Fibroblast of lung (primary cell): ENCODE results near the gene FAM76B.

ENCODE experiments used
- EZH2 ChIP-seq: IDR thresholded peaks from 2 replicates; pipeline ENCODE4 v1.5.1; 2012; ENCODE audit warnings: low read length, control low read depth, mild to moderate bottlenecking; ENCODE audit errors: missing control alignments
- TF ChIP-seq, protein P1 (sequence below), 2 donors: IDR thresholded peaks in 1 of 2; conservative IDR thresholded peaks in 1 of 2; 1 replicate in 1 of 2; 2 replicates in 1 of 2; pipeline ENCODE4 v1.5.1; 2011 to 2012; ENCODE audit warnings: low read length in 2 of 2, control low read depth in 1 of 2, inconsistent platforms in 1 of 2, low read depth in 1 of 2, mild to moderate bottlenecking in 1 of 2

DNA sequence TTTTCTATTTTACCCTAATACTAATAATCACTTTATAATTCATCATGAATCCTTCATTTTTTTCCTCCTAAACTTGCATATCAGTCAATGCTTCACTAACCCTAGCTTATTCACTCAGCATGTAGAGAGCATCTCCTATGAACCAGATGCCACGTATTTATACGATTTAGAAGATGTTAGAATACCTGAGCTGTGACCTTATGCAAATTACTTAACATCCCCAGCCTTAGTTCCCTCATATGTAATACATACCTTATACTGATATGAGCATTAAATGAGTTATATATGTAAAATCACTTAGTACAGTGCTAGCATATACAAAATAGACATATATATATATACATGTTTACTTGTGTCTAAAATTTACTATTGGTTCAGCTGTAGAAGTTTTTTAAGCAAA lies 9.0 kb downstream of the FAM76B start:
- TF ChIP-seq, protein P1, sequence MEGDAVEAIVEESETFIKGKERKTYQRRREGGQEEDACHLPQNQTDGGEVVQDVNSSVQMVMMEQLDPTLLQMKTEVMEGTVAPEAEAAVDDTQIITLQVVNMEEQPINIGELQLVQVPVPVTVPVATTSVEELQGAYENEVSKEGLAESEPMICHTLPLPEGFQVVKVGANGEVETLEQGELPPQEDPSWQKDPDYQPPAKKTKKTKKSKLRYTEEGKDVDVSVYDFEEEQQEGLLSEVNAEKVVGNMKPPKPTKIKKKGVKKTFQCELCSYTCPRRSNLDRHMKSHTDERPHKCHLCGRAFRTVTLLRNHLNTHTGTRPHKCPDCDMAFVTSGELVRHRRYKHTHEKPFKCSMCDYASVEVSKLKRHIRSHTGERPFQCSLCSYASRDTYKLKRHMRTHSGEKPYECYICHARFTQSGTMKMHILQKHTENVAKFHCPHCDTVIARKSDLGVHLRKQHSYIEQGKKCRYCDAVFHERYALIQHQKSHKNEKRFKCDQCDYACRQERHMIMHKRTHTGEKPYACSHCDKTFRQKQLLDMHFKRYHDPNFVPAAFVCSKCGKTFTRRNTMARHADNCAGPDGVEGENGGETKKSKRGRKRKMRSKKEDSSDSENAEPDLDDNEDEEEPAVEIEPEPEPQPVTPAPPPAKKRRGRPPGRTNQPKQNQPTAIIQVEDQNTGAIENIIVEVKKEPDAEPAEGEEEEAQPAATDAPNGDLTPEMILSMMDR (conservative IDR thresholded peaks at IDR 0.05 in 1 of 2, IDR thresholded peaks at IDR 0.05 in 1 of 2; ENCODE audit: low read depth in 1 of 2, low read length in 2 of 2): no peak
- no peak for TF ChIP-seq EZH2
